HG02571 (cell line): ENCODE data around the gene IGF2BP2.
"Not testable (repeated sequence)": the region's sequence is repeated elsewhere in the genome, so short reads cannot be mapped to it uniquely, and the experiment has no call there.

Experiments
- ATAC-seq: cut with Tn5 transposase; IDR thresholded peaks from one replicate; pipeline ENCODE4 v1.9.1; 2021; ENCODE audit warnings: mild to moderate bottlenecking, moderate library complexity; ENCODE audit not compliant: unreplicated experiment

The IGF2BP2 gene

GRCh38 chr3:185678027-185678426 lies 146.8 kb downstream of the IGF2BP2 start:
- no peak for ATAC-seq

GRCh38 chr3:185677146-185677829 lies 147.6 kb downstream of the IGF2BP2 start:
- no peak for ATAC-seq

GRCh38 chr3:185667574-185667973 lies 157.3 kb downstream of the IGF2BP2 start:
- ATAC-seq, result no peak

GRCh38 chr3:185663929-185664328 lies 160.9 kb downstream of the IGF2BP2 start:
- ATAC-seq, result no peak

- ATAC-seq, result no peak
Measured at GRCh38 chr3:185661772-185662171, 163.1 kb downstream of the IGF2BP2 start.

GRCh38 chr3:185661296-185661695 lies 163.5 kb downstream of the IGF2BP2 start:
- not testable (repeated sequence) for ATAC-seq

GRCh38 chr3:185659942-185660921 lies 164.6 kb downstream of the IGF2BP2 start:
- ATAC-seq, result no peak

- no peak for ATAC-seq
Measured at GRCh38 chr3:185658943-185659342, 165.9 kb downstream of the IGF2BP2 start.

GRCh38 chr3:185658504-185658912 lies 166.3 kb downstream of the IGF2BP2 start:
- no peak for ATAC-seq

- ATAC-seq, result no peak
Measured at GRCh38 chr3:185657691-185658503, 166.9 kb downstream of the IGF2BP2 start.

GRCh38 chr3:185657211-185657610 lies 167.6 kb downstream of the IGF2BP2 start:
- no peak for ATAC-seq

GRCh38 chr3:185656321-185656840 lies 168.5 kb downstream of the IGF2BP2 start:
- ATAC-seq, result no peak

GRCh38 chr3:185655426-185656320 lies 169.2 kb downstream of the IGF2BP2 start:
- no peak for ATAC-seq

- no peak for ATAC-seq
Measured at GRCh38 chr3:185654758-185655145, 170.1 kb downstream of the IGF2BP2 start.

- no peak for ATAC-seq
Measured at GRCh38 chr3:185653949-185654757, 170.7 kb downstream of the IGF2BP2 start.

GRCh38 chr3:185651971-185652370 lies 172.9 kb downstream of the IGF2BP2 start:
- ATAC-seq, result no peak

- ATAC-seq, result no peak
Measured at GRCh38 chr3:185649414-185649813, 175.4 kb downstream of the IGF2BP2 start.

GRCh38 chr3:185648396-185648795 lies 176.4 kb downstream of the IGF2BP2 start:
- ATAC-seq, result no peak

- no peak for ATAC-seq
Measured at GRCh38 chr3:185647880-185648210, 177.0 kb downstream of the IGF2BP2 start.
